ENCODE measurements around the gene SSTR4. TPM values are rescaled to one million over a fixed set of nuclear protein-coding genes. Genes with fewer than 3 reads are reported as not detected.

SSTR4 gene
- total RNA-seq, 2 donors from 2014 or later, result not detected

DNA sequence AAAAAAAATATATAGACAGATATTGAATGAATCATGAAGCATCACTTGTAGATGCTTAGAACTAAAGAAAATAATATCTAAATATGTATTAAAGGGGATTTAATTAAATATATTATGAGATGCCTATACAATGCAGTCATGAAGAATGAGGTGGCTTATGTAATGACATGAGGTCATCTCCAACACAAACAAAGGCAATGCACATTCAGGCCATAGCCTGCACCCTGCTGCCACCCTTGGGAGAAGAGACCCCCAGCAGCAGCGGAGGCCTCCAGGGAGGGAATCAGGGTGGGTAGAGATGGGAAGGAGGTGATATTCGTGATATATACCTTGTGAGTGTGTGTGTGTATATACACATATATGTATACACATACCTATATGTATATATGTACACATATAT lies 26.4 kb upstream of the SSTR4 start:
- H3K4me1 Mint-ChIP-seq, result no peaks in the 10 kb centered on the region
- H3K27me3 Mint-ChIP-seq, result peaks cover 3% of the 10 kb centered on the region
- H3K9me3 Mint-ChIP-seq, result no peaks in the 10 kb centered on the region
- no peak overlapping the region for H3K4me3 Mint-ChIP-seq
- no peaks in the 10 kb centered on the region for H3K36me3 Mint-ChIP-seq (ENCODE audit: low read depth)
- no peak overlapping the region for H3K27ac Mint-ChIP-seq
- no peak for ATAC-seq (replicated peaks)

DNA sequence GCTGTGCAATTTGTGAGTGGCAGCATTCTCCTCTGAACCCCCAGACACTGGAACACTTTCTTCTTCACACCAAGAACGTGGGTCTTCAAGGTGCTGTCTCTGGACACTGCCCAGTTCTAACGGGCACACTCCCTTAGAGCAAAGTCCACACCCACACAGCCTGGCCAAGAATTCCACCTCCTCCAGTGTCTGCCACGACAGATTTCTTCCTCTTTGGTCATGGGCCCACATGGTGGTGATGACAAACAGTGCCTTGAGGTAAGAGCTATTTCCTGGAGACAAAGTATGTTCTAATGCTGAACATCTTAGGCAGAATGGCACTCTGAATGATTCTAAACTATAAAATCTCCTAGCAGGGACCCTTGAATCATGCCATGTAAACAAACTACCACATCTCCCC lies 25.5 kb upstream of the SSTR4 start:
- Mint-ChIP-seq H3K9me3 (no peaks in the 10 kb centered on the region), H3K27ac (no peak overlapping the region), H3K27me3 (peaks cover 3% of the 10 kb centered on the region), H3K4me3 (no peak overlapping the region), H3K36me3 (ENCODE audit: low read depth) (no peaks in the 10 kb centered on the region), H3K4me1 (no peaks in the 10 kb centered on the region)
- no peak for ATAC-seq (replicated peaks)

DNA sequence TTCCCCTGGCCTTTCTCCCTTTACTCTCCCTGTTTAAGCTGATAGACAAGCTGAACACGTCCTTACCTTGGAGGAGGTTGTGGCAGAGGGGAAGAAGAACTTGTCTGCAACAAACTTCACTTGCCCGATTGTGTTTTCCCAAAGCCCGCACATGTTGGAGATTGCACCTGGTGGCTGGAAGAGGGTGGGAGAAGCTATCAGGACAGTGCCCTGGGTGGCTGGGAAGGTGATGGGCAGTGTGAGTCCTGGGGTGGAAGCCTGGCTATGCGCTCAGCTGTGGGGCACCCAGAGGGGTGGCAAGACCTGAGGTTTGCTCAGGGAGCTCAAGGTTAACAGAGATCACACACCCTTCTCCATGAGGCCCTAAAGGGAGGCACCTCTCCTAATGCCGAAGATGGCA lies 25.0 kb upstream of the SSTR4 start:
- Mint-ChIP-seq H3K36me3 (ENCODE audit: low read depth) (no peaks in the 10 kb centered on the region), H3K9me3 (no peaks in the 10 kb centered on the region), H3K4me1 (no peaks in the 10 kb centered on the region), H3K27me3 (peaks cover 3% of the 10 kb centered on the region), H3K4me3 (no peak overlapping the region), H3K27ac (no peak overlapping the region)
- no peak for ATAC-seq (replicated peaks)

DNA sequence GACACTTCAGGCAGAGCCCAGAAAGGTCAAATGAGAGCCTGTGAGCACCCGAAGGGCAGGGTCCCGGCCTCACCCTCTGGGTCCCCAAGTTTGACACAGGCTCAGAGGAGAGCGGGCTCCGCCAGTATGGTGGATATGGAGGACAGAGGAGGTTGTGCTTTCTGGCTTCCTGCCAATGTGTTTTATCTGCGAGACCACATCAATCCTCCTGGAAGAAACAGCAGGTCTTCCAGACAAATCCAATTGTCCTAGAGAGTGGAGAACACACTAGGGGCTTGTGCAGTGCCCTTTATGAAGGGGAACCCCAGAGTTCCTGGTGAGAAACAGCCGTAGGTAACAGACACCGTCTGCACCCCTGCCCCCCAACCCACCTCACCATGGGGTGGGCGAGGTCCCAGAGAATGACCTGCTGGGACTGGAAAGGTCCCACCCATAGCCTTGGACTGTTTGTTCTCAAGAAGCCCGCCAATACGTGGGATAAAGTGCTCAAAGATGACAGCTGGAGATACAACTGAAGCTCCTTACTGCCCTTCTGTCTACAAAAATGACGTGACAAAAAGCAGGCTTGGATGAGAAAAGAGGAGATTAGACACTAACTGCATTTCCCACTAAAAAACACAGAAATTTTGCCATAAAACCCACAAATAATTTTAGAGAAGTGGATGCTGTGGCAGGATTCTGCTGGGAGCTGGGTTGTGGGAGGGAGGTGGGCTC lies 23.9 kb upstream of the SSTR4 start:
- Mint-ChIP-seq H3K36me3 (ENCODE audit: low read depth) (no peaks in the 10 kb centered on the region), H3K27me3 (peaks cover 3% of the 10 kb centered on the region), H3K9me3 (no peaks in the 10 kb centered on the region), H3K27ac (no peak overlapping the region), H3K4me1 (no peaks in the 10 kb centered on the region), H3K4me3 (no peak overlapping the region)
- ATAC-seq (replicated peaks), result no peak

DNA sequence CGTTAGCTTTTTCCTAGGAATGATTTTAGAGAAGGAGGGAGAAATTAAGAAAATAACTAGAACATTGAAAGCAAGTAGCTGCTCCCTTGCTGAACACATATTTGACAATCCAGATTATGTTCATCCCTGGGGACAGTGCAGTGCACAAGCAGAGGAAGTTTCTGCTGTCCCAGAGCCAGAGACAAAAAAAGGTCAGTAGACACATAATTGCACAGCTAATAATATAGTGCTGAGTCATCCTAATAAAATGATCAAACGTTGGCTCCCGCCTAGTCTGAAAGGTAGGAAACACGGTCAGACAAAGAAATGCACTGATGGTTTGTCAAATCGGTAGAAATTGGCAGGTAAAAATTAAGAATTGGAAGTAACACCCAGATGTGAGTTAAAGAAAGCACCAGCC lies 21.7 kb upstream of the SSTR4 start:
- no peak for ATAC-seq (replicated peaks)
- peaks cover 3% of the 10 kb centered on the region for H3K27me3 Mint-ChIP-seq

DNA sequence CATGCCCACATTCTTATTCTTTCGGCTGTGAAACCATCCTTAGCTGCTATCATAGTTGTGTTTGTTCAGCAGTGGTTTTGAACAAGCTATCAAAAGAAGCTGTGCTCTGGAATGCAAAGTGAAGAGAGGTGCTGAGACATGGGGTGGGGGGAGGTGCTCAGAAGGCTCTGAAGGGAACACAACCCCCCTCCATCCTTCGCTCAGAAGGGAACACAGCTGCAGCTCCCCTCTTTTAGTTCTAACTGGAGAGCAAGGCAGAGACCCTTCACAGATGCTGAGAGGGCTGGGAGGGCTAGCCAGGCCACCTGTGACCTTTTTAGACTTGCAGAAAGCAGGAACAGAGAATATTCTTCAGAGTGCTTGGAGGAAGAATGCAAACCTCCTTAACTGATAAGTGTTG lies 17.6 kb upstream of the SSTR4 start:
- H3K27ac Mint-ChIP-seq, result no peak overlapping the region
- H3K36me3 Mint-ChIP-seq (ENCODE audit: low read depth), result no peaks in the 10 kb centered on the region
- no peaks in the 10 kb centered on the region for H3K9me3 Mint-ChIP-seq
- no peaks in the 10 kb centered on the region for H3K27me3 Mint-ChIP-seq
- H3K4me3 Mint-ChIP-seq, result no peak overlapping the region
- no peaks in the 10 kb centered on the region for H3K4me1 Mint-ChIP-seq
- ATAC-seq (replicated peaks), result no peak

More for the DNA sequence above, 21.7 kb upstream of the SSTR4 start:
- Mint-ChIP-seq H3K27ac (no peak overlapping the region), H3K9me3 (no peaks in the 10 kb centered on the region), H3K36me3 (ENCODE audit: low read depth) (no peaks in the 10 kb centered on the region), H3K4me3 (no peak overlapping the region), H3K4me1 (no peaks in the 10 kb centered on the region)

DNA sequence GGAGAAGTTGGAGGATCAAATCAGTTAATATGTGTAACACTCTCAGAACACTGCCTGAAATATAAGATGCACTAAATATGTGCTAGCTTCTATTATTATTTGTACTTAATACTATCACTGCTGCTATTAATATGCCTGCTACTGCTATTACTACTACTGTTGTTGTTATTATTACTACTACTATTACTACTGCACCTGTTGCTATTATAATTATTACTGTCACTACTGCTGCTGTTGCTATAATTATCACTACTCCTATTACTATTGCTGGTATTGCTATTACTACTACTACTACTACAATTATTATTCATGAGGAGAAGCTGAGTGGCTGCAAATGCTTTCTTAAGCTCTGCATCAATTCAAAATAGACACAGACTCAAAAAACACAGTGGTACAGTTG lies 16.7 kb upstream of the SSTR4 start:
- Mint-ChIP-seq H3K27me3 (no peaks in the 10 kb centered on the region), H3K27ac (no peak overlapping the region), H3K36me3 (ENCODE audit: low read depth) (no peaks in the 10 kb centered on the region), H3K4me1 (no peaks in the 10 kb centered on the region), H3K9me3 (no peaks in the 10 kb centered on the region), H3K4me3 (no peak overlapping the region)
- no peak for ATAC-seq (replicated peaks)

DNA sequence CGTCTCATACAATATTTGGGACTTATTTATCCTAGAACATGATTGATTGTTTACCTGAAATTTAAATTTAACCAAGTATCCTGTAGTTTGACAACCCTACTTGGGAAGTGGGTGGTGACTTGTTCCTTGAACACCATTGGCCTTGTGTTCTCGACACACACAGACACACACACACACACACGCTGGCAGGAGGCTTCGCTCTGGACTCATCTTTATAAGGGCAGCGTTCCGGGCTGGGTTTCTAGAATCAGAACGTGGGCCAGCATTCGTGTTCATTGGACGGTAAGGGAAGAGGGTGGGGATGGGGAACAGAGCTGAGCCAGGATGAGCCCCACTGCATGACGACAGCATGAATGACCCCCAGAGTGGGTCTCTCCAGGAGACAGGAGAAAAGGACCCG lies 16.2 kb upstream of the SSTR4 start:
- Mint-ChIP-seq H3K4me1 (no peaks in the 10 kb centered on the region), H3K36me3 (ENCODE audit: low read depth) (no peaks in the 10 kb centered on the region), H3K4me3 (no peak overlapping the region), H3K27me3 (no peaks in the 10 kb centered on the region), H3K27ac (no peak overlapping the region), H3K9me3 (no peaks in the 10 kb centered on the region)
- no peak for ATAC-seq (replicated peaks)

DNA sequence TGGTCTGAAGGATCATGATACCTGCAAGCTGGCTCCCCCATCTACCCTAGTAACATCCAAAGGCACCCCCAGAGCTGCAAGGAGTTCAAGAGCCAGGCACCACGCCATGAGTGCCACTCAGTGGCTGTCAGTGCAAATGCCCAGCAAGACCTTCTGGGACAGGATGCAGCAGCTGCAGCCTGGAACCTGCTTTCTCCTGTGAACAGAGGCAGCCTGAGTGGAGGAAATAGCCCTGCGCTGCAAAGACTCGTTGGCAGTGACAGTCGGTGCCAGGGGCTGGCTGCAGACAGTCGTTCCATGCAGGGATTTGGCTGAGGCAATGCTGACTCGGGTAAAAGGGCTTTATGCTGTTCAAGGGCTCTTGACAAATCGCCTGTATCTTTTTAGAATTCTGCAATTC lies 15.7 kb upstream of the SSTR4 start:
- H3K27ac Mint-ChIP-seq, result no peak overlapping the region
- no peaks in the 10 kb centered on the region for H3K36me3 Mint-ChIP-seq (ENCODE audit: low read depth)
- no peak overlapping the region for H3K4me3 Mint-ChIP-seq
- no peaks in the 10 kb centered on the region for H3K9me3 Mint-ChIP-seq
- no peaks in the 10 kb centered on the region for H3K4me1 Mint-ChIP-seq
- no peaks in the 10 kb centered on the region for H3K27me3 Mint-ChIP-seq
- ATAC-seq (replicated peaks), result no peak

DNA sequence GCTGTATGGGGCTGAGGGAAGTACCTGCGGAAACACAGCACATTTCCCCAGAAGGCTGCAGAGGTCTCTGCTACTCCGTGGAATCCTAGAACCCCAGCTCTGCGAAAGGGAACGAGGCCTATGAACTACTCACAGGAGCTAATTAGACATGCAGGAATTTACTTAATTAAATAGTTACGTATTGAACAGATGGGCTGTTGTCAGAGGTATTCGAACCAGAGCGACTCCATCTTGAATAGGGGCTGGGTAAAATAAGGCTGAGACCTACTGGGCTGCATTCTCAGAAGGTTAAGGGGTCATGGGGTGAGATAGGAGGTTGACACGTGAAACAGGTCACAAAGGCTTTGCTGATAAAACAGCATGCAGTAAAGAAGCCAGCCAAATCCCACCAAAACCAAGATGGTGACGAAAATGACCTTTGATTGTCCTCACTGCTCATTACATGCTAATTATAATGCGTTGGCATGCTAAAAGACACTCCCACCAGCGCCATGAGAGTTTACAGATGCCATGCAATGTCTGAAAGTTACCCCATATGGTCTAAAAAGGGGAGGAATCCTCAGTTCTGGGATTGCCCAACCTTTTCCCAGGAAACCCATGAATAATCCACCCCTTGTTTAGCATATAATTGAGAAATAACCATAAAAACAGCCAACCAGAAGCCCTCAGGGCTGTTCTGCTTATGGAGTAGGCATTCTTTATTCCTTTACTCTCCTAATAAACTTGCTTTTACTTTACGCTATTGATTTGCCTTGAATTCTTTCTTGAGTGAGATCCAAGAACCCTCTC lies 14.7 kb upstream of the SSTR4 start:
- Mint-ChIP-seq H3K9me3 (no peaks in the 10 kb centered on the region), H3K4me3 (no peak overlapping the region), H3K36me3 (ENCODE audit: low read depth) (no peaks in the 10 kb centered on the region), H3K27me3 (no peaks in the 10 kb centered on the region), H3K4me1 (no peaks in the 10 kb centered on the region), H3K27ac (no peak overlapping the region)
- ATAC-seq (replicated peaks), result no peak

DNA sequence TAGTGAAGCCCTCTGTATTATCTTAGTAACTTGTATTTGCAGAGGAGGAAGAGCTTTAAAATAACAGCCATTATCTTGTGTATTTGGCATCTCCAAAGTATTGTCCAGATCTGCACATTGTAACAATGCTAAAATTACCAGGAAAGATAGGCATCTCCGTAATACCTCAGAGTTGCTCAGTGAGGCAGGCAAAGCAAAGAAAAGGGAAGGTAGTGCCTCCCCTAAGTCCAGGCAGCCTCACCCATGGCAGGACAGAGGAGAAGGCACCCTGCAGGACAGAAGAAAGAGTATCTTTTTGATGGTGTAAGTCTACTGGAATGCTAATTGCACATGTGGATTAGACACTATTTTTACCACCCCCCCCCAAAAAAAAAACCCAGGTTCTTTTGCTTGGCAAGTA lies 13.6 kb upstream of the SSTR4 start:
- Mint-ChIP-seq H3K27ac (no peak overlapping the region), H3K36me3 (ENCODE audit: low read depth) (no peaks in the 10 kb centered on the region), H3K9me3 (no peaks in the 10 kb centered on the region), H3K27me3 (no peaks in the 10 kb centered on the region), H3K4me1 (no peaks in the 10 kb centered on the region), H3K4me3 (no peak overlapping the region)
- no peak for ATAC-seq (replicated peaks)

DNA sequence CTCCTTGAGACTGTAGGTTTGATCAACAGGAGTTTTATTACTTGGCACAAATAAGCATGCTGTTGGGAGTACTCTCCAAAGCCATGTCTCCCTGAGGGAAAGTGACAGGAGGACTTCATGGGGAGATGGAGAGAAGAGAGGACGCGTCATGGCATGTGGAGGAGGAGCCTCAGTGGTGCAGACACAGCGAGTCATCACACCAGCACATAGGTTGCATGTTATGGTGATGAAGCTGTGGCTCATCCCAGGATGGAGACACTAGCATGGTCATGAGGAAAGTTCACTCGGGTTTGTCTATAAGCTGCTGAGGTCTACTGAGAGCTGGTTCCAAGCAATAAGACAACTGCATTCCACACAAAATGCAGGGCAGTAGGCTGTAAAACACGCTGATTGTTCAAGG lies 13.2 kb upstream of the SSTR4 start:
- Mint-ChIP-seq H3K27ac (no peak overlapping the region), H3K27me3 (no peaks in the 10 kb centered on the region), H3K36me3 (ENCODE audit: low read depth) (no peaks in the 10 kb centered on the region), H3K4me1 (no peaks in the 10 kb centered on the region), H3K9me3 (no peaks in the 10 kb centered on the region), H3K4me3 (no peak overlapping the region)
- ATAC-seq (replicated peaks), result no peak

DNA sequence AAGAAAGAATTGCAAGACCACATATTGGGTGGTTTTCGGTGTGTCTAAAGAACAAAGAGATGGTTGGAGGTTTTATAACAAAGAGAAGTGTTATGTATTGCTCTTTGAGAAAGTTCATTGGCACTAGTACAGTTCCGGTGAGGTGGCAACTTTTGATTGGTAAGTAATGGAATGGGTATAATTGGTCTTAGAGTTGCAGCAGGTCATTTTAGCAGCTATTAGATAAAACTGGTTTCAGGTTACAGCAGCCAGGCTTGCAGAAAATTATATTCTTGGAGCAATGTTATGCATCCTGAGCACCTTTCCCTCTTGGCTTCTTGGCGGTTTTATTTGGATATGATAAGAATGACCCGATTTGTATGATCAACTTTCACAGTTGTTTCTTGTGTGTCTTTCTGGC lies 12.3 kb upstream of the SSTR4 start:
- Mint-ChIP-seq H3K36me3 (ENCODE audit: low read depth) (no peaks in the 10 kb centered on the region), H3K27ac (no peak overlapping the region), H3K4me1 (no peaks in the 10 kb centered on the region), H3K9me3 (no peaks in the 10 kb centered on the region), H3K27me3 (no peaks in the 10 kb centered on the region), H3K4me3 (no peak overlapping the region)
- no peak for ATAC-seq (replicated peaks)

DNA sequence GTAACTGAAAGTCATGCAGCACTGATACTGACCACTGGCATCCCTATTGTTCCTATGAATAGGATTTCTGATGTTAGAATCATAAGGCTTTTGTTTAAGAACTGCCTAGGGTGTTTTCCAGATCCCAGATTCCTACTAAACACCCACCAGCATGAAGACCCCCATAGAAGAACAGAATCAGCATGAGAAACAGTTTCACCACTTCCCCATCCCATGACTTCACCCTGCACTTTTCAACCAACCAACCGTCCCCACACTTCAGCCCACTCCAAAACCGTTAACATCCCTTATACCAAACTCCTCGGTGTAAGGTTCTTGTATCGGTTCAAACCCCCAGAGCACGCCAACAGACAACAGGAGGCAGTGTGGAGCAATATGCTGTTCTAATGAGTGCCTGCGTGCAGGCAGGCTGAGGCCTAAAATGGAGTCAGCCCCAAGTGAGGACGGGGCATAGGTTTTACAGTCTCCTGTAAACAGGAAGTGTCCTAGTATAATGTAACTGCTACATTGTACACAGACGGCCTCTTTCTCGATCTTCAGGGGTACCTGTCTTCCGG lies 11.4 kb upstream of the SSTR4 start:
- no peak for ATAC-seq (replicated peaks)
- Mint-ChIP-seq H3K9me3 (no peaks in the 10 kb centered on the region), H3K36me3 (ENCODE audit: low read depth) (no peaks in the 10 kb centered on the region), H3K27ac (no peak overlapping the region), H3K4me1 (no peaks in the 10 kb centered on the region), H3K27me3 (no peaks in the 10 kb centered on the region), H3K4me3 (no peak overlapping the region)

DNA sequence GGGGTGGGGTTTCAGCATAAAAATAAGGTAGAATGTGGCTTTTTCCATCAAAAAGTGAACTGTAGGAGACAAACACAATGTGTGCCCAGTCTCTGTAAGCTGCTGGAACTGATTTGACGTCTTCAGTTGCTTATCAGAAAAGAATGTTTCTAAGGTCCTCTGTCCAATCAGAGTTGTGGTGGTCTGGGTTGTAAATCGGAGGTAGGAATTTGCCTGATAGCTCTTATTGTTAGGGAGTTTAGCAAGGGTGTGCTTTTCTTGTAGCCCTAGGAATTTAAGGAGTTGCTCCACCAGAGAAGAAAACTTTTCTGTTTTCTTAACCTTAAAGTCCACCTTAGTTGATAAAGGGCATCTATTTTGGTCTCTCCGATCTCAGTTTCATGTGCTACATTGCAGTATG lies 10.4 kb upstream of the SSTR4 start:
- H3K36me3 Mint-ChIP-seq (ENCODE audit: low read depth), result no peaks in the 10 kb centered on the region
- no peaks in the 10 kb centered on the region for H3K9me3 Mint-ChIP-seq
- ATAC-seq (replicated peaks), result no peak
- H3K4me3 Mint-ChIP-seq, result no peak overlapping the region
- no peaks in the 10 kb centered on the region for H3K4me1 Mint-ChIP-seq
- H3K27me3 Mint-ChIP-seq, result no peaks in the 10 kb centered on the region
- H3K27ac Mint-ChIP-seq, result no peak overlapping the region
